Astrocyte of the spinal cord (primary cell): ENCODE measurements around the gene STPG1.

ENCODE experiments used
- DNase-seq: peaks from one replicate; pipeline ENCODE4 v3.0.0; 2011; ENCODE audit warnings: low read depth, low spot score
- H3K4me3 ChIP-seq: 2 replicates; pipeline ENCODE4 v1.5.1; 2011; ENCODE audit warnings: low read depth, mild to moderate bottlenecking, low read length, moderate library complexity
- in situ Hi-C: cut with HindIII; loops from 2 replicates; pipeline ENCODE4 v1.10.0; 2017; ENCODE audit warnings: low sequenced_read_pairs
- TF ChIP-seq, protein P1 (sequence below): IDR thresholded peaks from 2 replicates; pipeline ENCODE4 v1.5.1; 2012; ENCODE audit warnings: low read depth, mild to moderate bottlenecking, low read length, inconsistent platforms

STPG1 gene

DNA sequence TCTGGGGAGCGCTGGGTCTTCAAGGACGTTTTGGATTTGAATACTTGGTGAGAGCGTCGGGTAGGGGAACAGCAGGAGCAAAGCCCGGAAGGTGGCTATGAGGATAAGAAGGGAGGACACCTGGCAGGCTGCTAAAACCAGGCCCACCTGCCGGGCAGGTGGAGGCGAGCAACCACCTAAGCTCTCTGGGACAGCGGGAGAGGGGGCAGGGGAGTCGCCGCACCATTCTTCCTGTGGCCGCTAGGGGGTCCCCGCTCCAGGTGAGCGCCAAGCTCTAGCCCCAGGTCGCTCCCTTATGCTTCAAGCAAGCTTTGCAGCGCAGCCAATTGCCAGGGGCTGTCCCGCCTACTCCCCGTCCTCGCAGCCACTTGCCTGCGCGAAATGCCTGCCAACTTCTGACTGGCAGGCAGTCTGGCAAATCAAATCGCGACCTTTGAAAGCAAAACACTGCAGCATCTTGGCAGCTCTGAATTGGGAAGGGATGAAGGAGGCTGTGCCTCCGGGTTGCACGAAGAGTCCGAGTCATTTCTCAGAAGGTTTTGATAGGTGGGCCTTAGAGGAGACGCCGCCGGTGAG lies 1.8 kb upstream of the STPG1 start, which contains the start of gene NIPAL3:
Gene NIPAL3 (plus strand): TSS at position 469 of the 576 bp plus-strand sequence. CDS start 3,746 bp downstream, outside the sequence.
- peak; percentile 99 for DNase-seq
- H3K4me3 ChIP-seq, result peak within 1 kb of the TSS; percentile 80
- TF ChIP-seq, protein P1, sequence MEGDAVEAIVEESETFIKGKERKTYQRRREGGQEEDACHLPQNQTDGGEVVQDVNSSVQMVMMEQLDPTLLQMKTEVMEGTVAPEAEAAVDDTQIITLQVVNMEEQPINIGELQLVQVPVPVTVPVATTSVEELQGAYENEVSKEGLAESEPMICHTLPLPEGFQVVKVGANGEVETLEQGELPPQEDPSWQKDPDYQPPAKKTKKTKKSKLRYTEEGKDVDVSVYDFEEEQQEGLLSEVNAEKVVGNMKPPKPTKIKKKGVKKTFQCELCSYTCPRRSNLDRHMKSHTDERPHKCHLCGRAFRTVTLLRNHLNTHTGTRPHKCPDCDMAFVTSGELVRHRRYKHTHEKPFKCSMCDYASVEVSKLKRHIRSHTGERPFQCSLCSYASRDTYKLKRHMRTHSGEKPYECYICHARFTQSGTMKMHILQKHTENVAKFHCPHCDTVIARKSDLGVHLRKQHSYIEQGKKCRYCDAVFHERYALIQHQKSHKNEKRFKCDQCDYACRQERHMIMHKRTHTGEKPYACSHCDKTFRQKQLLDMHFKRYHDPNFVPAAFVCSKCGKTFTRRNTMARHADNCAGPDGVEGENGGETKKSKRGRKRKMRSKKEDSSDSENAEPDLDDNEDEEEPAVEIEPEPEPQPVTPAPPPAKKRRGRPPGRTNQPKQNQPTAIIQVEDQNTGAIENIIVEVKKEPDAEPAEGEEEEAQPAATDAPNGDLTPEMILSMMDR, result peak; percentile 86
- in situ Hi-C loops, result no loop called here

- in situ Hi-C loops, result no loop called here
- H3K4me3 ChIP-seq, result peak overlapping the region; percentile 80
- TF ChIP-seq, protein P1, result no peak
- no peak for DNase-seq
These were observed 1.3 kb upstream of the STPG1 start for GRCh38 chr1:24414775-24415333.

GRCh38 chr1:24412408-24412807 lies 1.2 kb downstream of the STPG1 start:
- TF ChIP-seq, protein P1, result no peak
- no peak overlapping the region for H3K4me3 ChIP-seq
- DNase-seq, result no peak
- in situ Hi-C loops, result no loop called here

GRCh38 chr1:24411963-24412362 lies 1.6 kb downstream of the STPG1 start:
- peak; percentile 10 for DNase-seq
- in situ Hi-C loops, result no loop called here
- TF ChIP-seq, protein P1, result no peak
- no peak overlapping the region for H3K4me3 ChIP-seq

DNA sequence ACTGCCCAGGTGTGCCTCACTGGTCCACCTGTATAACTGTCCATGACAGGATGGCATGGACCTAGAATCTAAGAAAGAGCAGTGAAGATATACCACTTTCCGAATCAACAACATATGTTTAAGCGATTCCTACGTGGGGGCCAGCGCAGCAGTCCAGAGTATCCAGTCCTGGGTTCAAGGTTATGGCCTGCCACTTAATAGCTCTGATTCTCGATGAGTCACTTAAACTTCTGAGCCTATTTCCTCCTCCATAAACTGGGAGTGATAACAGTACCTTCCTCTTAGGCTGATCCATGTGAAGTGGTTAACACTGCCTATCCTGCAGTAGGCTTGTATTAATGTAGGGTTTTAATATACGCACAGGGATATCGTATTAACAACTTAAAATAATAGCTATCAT lies 2.8 kb downstream of the STPG1 start:
- no peak for DNase-seq
- no peak overlapping the region for H3K4me3 ChIP-seq
- in situ Hi-C loops, result no loop called here
- TF ChIP-seq, protein P1, result no peak

DNA sequence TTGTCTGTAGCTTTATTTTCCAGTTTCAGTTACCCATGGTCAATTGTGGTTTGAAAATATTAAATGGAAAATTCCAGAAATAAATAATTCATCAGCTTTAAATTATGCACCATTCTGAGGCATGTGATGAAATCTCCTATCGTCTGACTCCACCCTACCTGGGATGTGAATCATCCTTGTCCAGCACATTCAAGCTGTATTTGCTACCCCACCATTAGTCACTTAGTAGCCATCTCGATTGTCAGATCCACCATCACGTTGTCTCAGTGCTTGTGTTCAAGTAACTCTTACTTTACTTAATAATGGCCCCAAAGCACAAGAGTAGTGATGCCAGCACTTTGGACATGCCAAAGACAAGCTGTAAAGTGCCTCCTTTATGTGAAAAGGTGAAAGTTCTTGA lies 4.0 kb downstream of the STPG1 start:
- in situ Hi-C loops, result no loop called here
- TF ChIP-seq, protein P1, result no peak
- no peak overlapping the region for H3K4me3 ChIP-seq
- DNase-seq, result peak; percentile 48
